Mesothelial cell of epicardium (in vitro differentiated cells): Measurements from ENCODE around the gene GRPR. TPM values are rescaled to one million over a fixed set of nuclear protein-coding genes. Genes with fewer than 3 reads are reported as not detected.
"Not testable (repeated sequence)": the region's sequence is repeated elsewhere in the genome, so short reads cannot be mapped to it uniquely, and the experiment has no call there.

Source experiments
- DNase-seq, 2 experiments: peaks; one replicate each; pipeline ENCODE4 v3.0.0; 2021; ENCODE audit warnings: low spot score in 2 of 2; ENCODE audit not compliant: unreplicated experiment in 2 of 2
- H3K27ac Mint-ChIP-seq: 2 replicates; pipeline ENCODE4 v1.8.0; 2021; ENCODE audit warnings: mixed read lengths
- H3K27me3 Mint-ChIP-seq: 2 replicates; pipeline ENCODE4 v1.8.0; 2021; ENCODE audit warnings: low read depth, mixed read lengths
- H3K36me3 Mint-ChIP-seq: 2 replicates; pipeline ENCODE4 v1.8.0; 2021; ENCODE audit warnings: mixed read lengths
- H3K4me1 Mint-ChIP-seq: 2 replicates; pipeline ENCODE4 v1.8.0; 2021; ENCODE audit warnings: mixed read lengths
- H3K4me3 Mint-ChIP-seq: 2 replicates; pipeline ENCODE4 v1.8.0; 2021; ENCODE audit warnings: mild to moderate bottlenecking, moderate library complexity, mixed read lengths
- H3K9me3 Mint-ChIP-seq: 2 replicates; pipeline ENCODE4 v1.8.0; 2021; ENCODE audit warnings: mixed read lengths
- total RNA-seq: library from RNA; stranded (reverse); gene quantifications from 3 replicates; pipeline ENCODE4 v1.2.1, GENCODE V29; 2021
- TF ChIP-seq, protein P1 (sequence below): fragments of 200-600 bp; sonication (generic); IDR thresholded peaks from one replicate; pipeline ENCODE4 v1.5.0; 2021; ENCODE audit warnings: antibody characterized with exemption; ENCODE audit not compliant: unreplicated experiment

The GRPR gene
- total RNA-seq, 1 donor from 2014 or later = 1.7 TPM

DNA sequence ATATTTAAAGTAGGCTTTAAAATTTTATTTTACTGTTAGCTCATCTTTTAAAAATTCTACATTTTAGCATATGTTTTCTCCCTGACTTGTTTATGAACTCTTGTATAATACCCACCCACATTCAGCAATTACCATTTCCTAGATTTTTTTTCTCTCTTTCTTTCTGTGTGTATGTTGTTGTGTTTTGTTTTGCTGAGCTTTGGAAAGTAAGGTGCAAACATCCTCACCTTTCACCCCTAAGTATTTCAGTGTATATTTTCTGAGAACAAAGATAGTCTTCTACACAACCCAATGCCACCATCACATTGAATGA, 18.8 kb downstream of the GRPR start:
- Mint-ChIP-seq H3K27ac (peak overlapping the region; percentile 29), H3K36me3 (peaks cover 3% of the 10 kb centered on the region), H3K4me1 (peaks cover 33% of the 10 kb centered on the region), H3K4me3 (no peak overlapping the region), H3K27me3 (no peaks in the 10 kb centered on the region), H3K9me3 (peaks cover 18% of the 10 kb centered on the region)
- TF ChIP-seq, protein P1, sequence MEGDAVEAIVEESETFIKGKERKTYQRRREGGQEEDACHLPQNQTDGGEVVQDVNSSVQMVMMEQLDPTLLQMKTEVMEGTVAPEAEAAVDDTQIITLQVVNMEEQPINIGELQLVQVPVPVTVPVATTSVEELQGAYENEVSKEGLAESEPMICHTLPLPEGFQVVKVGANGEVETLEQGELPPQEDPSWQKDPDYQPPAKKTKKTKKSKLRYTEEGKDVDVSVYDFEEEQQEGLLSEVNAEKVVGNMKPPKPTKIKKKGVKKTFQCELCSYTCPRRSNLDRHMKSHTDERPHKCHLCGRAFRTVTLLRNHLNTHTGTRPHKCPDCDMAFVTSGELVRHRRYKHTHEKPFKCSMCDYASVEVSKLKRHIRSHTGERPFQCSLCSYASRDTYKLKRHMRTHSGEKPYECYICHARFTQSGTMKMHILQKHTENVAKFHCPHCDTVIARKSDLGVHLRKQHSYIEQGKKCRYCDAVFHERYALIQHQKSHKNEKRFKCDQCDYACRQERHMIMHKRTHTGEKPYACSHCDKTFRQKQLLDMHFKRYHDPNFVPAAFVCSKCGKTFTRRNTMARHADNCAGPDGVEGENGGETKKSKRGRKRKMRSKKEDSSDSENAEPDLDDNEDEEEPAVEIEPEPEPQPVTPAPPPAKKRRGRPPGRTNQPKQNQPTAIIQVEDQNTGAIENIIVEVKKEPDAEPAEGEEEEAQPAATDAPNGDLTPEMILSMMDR = no peak
- DNase-seq = no peak

DNA sequence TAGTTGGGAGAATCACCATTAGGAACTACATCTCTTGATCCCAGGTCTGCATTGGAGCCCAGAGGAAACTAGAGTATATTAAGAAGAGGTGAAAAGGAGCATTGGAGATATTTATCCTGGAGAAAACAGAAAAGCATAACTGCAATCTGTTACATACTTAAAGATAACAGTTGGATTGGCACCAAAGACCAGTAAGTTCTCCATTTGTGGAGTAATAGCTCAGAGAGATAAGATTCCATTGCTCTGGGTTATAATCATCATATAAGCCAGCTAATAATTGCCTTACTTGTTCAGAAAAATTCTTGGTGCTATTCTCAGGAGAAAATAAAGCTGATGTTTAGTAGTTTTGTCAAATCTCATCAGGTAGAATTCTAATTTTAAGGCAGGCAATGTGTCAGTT, 20.6 kb downstream of the GRPR start:
- H3K36me3 Mint-ChIP-seq = peaks cover 3% of the 10 kb centered on the region

DNA sequence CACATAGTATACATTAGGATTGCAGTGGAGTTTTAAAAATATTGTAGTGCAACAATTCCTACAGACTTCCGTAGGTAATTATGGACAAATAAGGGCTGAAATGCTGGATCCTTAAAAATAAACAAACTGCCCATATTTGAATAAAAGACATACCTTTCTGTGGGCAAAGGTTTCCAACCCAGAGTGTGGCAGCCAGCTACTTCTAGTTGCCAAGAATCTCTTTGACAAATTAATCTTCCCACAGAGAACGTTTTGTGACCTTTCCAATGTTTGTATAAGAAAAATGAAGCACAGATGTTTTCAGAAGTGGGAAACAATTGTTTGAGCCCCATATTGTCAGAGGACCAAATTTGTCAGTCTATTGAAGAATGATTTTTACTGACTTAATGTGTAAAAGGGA, 21.1 kb downstream of the GRPR start:
- TF ChIP-seq, protein P1 = no peak
- Mint-ChIP-seq H3K4me3 (no peak overlapping the region), H3K9me3 (peaks cover 18% of the 10 kb centered on the region), H3K27me3 (no peaks in the 10 kb centered on the region), H3K36me3 (peaks cover 3% of the 10 kb centered on the region), H3K4me1 (peaks cover 33% of the 10 kb centered on the region), H3K27ac (no peak overlapping the region)
- no peak for DNase-seq

More for the DNA sequence above, 20.6 kb downstream of the GRPR start:
- Mint-ChIP-seq H3K27ac (no peak overlapping the region), H3K9me3 (peaks cover 18% of the 10 kb centered on the region), H3K4me3 (no peak overlapping the region), H3K4me1 (peaks cover 33% of the 10 kb centered on the region), H3K27me3 (no peaks in the 10 kb centered on the region)
- TF ChIP-seq, protein P1 = no peak
- DNase-seq = no peak

- not testable (repeated sequence) for DNase-seq, H3K4me3 Mint-ChIP-seq, H3K27ac Mint-ChIP-seq, H3K27me3 Mint-ChIP-seq, H3K36me3 Mint-ChIP-seq
- peaks cover 18% of the 10 kb centered on the region for H3K9me3 Mint-ChIP-seq
- peaks cover 33% of the 10 kb centered on the region for H3K4me1 Mint-ChIP-seq
These were observed 21.7 kb downstream of the GRPR start for GRCh38 chrX:16145093-16145492.

GRCh38 chrX:16145656-16146055, 22.3 kb downstream of the GRPR start:
- Mint-ChIP-seq H3K9me3 (peaks cover 18% of the 10 kb centered on the region), H3K36me3 (peaks cover 3% of the 10 kb centered on the region), H3K27ac (no peak overlapping the region), H3K27me3 (no peaks in the 10 kb centered on the region), H3K4me1 (peaks cover 32% of the 10 kb centered on the region), H3K4me3 (no peak overlapping the region)
- DNase-seq = no peak
- TF ChIP-seq, protein P1 = no peak

- DNase-seq = no peak
- Mint-ChIP-seq H3K27ac (no peak overlapping the region), H3K4me1 (peaks cover 11% of the 10 kb centered on the region), H3K36me3 (peaks cover 3% of the 10 kb centered on the region), H3K4me3 (no peak overlapping the region), H3K9me3 (peaks cover 9% of the 10 kb centered on the region), H3K27me3 (no peaks in the 10 kb centered on the region)
- TF ChIP-seq, protein P1 = no peak
These were observed 25.5 kb downstream of the GRPR start for GRCh38 chrX:16148896-16149295.
